Astrocyte of the cerebellum (primary cell): ENCODE measurements around the gene ITM2A.

Experiments
- DNase-seq: peaks from one replicate; pipeline ENCODE4 v3.0.0-alpha.2; 2011; ENCODE audit warnings: low read depth
- H3K4me3 ChIP-seq: 2 replicates; pipeline ENCODE4 v1.5.1; 2011; ENCODE audit warnings: mild to moderate bottlenecking, low read depth, low read length, moderate library complexity
- in situ Hi-C: cut with HindIII; loops from 2 replicates; pipeline ENCODE4 v1.10.0; 2017; ENCODE audit warnings: low sequenced_read_pairs
- TF ChIP-seq, protein P1 (sequence below): IDR thresholded peaks from 2 replicates; pipeline ENCODE4 v1.5.1; 2012; ENCODE audit warnings: low read length, low read depth, moderate library complexity, mild to moderate bottlenecking; ENCODE audit errors: missing control alignments

The ITM2A gene

DNA sequence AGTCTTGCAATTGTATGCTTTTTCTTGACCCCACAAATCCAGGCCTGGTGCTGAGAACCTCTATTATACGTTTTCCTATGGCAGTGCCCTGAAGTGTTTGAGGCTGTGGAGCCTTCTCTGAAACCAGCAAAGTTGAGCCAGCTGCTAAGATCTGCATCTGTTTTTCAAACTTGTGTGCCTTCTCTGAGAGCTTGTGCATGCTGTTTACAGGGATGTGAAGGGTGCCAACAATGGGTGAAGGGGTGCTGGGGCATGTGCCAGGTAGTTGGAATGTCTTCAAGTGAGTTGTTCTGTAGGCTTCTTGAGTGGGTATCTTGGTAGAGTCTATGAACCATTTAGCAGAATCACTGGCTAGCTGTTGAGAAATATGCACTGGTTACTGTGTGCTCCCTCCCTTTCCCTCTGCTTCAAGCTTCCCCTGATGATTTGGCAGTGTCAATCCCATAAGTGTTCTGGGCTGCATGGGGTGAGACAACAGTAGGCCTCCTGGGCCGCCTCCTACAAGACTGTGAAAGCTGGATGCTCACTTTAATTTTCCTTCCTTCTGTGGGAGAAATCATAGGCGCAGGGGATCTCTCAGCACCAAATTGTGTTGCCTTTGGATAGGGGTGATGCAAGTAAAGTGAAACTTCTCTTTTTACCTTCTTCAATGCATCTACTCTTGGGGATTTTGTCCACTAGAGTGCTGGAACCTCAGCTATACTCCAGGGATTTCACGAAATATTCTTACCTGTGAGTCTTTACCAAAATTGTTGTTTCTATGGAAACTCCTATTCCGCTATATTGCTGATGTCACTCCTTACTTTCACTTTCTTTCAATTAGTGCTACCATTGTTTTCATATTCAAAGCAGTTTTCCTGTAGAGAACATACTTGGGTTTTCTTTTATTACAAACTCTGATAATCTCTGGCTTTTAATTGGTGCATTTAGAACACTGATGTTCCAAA, 30.0 kb downstream of the ITM2A start:
- in situ Hi-C loops: no loop called here
- DNase-seq: no peak
- no peak overlapping the region for H3K4me3 ChIP-seq
- TF ChIP-seq, protein P1, sequence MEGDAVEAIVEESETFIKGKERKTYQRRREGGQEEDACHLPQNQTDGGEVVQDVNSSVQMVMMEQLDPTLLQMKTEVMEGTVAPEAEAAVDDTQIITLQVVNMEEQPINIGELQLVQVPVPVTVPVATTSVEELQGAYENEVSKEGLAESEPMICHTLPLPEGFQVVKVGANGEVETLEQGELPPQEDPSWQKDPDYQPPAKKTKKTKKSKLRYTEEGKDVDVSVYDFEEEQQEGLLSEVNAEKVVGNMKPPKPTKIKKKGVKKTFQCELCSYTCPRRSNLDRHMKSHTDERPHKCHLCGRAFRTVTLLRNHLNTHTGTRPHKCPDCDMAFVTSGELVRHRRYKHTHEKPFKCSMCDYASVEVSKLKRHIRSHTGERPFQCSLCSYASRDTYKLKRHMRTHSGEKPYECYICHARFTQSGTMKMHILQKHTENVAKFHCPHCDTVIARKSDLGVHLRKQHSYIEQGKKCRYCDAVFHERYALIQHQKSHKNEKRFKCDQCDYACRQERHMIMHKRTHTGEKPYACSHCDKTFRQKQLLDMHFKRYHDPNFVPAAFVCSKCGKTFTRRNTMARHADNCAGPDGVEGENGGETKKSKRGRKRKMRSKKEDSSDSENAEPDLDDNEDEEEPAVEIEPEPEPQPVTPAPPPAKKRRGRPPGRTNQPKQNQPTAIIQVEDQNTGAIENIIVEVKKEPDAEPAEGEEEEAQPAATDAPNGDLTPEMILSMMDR: no peak

GRCh38 chrX:79330022-79330421, 37.1 kb downstream of the ITM2A start:
- no peak overlapping the region for H3K4me3 ChIP-seq
- in situ Hi-C loops: no loop called here
- DNase-seq: no peak
- TF ChIP-seq, protein P1: no peak

DNA sequence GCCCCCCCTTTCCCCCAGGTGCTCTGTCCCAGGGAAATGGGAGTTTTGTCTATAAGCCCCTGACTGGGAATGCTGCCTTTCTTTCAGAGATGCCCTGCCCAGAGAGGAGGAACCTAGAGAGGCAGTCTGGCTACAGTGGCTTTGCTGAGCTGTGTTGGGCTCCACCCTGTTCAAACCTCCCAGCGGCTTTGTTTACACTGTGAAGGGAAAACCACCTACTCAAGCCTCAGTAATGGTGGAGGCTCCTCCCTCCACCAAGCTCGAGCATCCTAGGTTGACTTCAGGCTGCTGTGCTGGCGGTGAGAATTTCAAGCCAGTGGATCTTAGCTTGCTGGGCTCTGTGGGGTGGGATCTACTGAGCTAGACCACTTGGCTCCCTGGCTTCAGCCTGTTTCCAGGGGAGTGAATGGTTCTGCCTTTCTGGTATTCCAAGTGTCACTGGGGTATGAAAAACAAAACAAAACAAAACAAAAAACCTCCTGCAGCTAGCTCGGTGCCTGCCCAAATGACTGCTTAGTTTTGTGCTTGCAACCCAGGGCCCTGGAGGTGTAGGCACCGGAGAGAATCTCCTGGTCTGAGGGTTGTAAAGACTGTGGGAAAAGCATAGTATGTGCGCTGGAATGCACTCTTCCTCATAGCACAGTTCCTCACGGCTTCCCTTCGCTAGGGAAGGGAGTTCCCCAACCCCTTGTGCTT, 41.7 kb downstream of the ITM2A start:
- TF ChIP-seq, protein P1: no peak
- no peak overlapping the region for H3K4me3 ChIP-seq
- no peak for DNase-seq
- in situ Hi-C loops: no loop called here
